Large intestine (tissue), 3 donors: ENCODE data around the gene CHMP6. TPM values are rescaled to one million over a fixed set of nuclear protein-coding genes. Genes with fewer than 3 reads are reported as not detected.

Source experiments
- DNase-seq, 2 donors: peaks; one replicate each; pipeline versions ENCODE4 v3.0.0 to v3.0.0-alpha.2; 2013
- H3K27ac ChIP-seq: one replicate; pipeline ENCODE4 v1.5.1; 2013; ENCODE audit warnings: low read length
- H3K27me3 ChIP-seq: 2 replicates; pipeline ENCODE4 v1.6.1; 2013; ENCODE audit warnings: low read length; ENCODE audit not compliant: control insufficient read depth, insufficient read depth
- H3K36me3 ChIP-seq: 2 replicates; pipeline ENCODE4 v1.6.1; 2013; ENCODE audit warnings: low read length; ENCODE audit not compliant: control insufficient read depth, insufficient read depth
- H3K4me1 ChIP-seq: one replicate; pipeline ENCODE4 v1.6.1; 2013; ENCODE audit warnings: low read length; ENCODE audit not compliant: control insufficient read depth, insufficient read depth
- H3K4me3 ChIP-seq: one replicate; pipeline ENCODE4 v1.5.1; 2013; ENCODE audit warnings: low read length
- H3K9me3 ChIP-seq: one replicate; pipeline ENCODE4 v1.6.1; 2013; ENCODE audit warnings: mild to moderate bottlenecking, low read depth, low read length, moderate library complexity; ENCODE audit not compliant: control insufficient read depth
- WGBS: methylation state at CpG from one replicate; pipeline ENCODE4 v1.1.5; 2013; ENCODE audit warnings: low lambda C conversion rate; ENCODE audit not compliant: insufficient coverage; 5-methylcytosine and 5-hydroxymethylcytosine counted together
- polyA plus RNA-seq: library from polyadenylated mRNA; unstranded; fragments of 120-200 nt; gene quantifications from one replicate; pipeline ENCODE4 v1.2.1, GENCODE V29; 2013

The CHMP6 gene
- polyA plus RNA-seq, 1 donor, result 20.4 TPM

DNA sequence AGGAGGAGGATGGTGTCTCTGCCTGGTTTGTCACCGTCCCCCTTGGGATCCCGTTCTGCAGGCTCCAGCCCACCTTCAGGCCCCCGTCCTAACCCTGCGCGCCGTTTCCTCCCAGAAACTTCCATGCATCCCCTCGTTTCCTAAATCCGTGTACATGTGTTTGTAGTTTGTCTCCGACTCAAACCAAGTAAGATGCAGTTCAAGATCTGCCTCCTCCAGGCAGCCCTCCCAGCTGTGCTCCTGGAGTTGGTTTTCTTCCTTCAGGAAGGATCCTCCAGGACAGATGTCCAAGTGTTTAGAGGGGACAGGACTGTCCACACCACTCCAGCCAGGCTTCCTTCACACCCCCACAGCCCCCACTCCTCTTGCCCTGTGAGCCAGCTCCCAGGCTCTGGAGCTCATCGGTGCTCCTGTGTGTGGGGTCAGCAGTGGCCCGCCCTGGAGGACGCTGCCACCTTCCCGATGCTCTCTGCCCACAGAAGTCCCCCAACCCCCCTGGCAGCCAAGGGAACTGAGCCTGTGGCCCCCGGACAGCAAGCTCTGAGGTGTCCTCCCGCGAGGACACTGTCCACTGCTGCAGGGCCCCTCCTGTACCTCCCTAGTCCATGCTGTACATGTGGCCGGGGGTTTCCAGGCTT lies 54.6 kb downstream of the CHMP6 start:
- H3K4me1 ChIP-seq, result peaks cover 30% of the 10 kb centered on the region
- no peak for DNase-seq
- WGBS, result no CpG with 5 or more reads among the region's 17 CpGs
- no peaks in the 10 kb centered on the region for H3K9me3 ChIP-seq
- no peak overlapping the region for H3K4me3 ChIP-seq
- no peak overlapping the region for H3K27ac ChIP-seq
- H3K27me3 ChIP-seq, result no peaks in the 10 kb centered on the region
- no peaks in the 10 kb centered on the region for H3K36me3 ChIP-seq

DNA sequence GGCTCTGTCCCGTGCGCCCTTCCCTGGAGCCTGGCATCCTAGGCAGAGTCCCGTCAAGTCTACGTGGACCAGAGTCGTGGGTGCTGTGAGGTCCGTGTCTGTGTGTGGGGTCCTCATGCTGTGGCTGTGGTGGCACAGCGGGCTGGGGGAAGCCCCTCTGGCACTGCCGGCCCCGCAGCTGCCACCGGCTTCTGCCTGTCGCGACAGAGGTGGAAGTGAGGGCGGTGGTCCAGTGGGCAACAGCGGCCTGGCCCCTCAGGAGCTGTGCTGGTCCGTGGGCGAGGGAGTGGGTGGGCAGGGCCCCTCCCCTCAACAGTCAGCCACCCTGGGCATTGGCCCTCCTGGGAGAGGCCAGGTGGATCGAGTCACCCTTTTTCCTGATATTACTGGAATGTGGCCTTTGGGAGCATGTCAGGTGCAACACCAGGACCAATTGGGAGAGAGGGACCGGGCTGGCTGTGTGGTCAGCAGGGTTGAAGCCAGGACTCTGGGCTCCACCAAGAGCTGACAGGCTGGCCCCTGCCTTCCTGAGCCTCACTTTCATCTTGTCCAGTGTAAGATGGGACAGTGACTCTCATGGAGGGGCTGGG lies 55.2 kb downstream of the CHMP6 start:
- no peaks in the 10 kb centered on the region for H3K27me3 ChIP-seq
- H3K27ac ChIP-seq, result no peak overlapping the region
- no peak overlapping the region for H3K4me3 ChIP-seq
- H3K36me3 ChIP-seq, result no peaks in the 10 kb centered on the region
- H3K4me1 ChIP-seq, result peaks cover 30% of the 10 kb centered on the region
- no peaks in the 10 kb centered on the region for H3K9me3 ChIP-seq
- WGBS, result no CpG with 5 or more reads among the region's 18 CpGs
- DNase-seq, result no peak

DNA sequence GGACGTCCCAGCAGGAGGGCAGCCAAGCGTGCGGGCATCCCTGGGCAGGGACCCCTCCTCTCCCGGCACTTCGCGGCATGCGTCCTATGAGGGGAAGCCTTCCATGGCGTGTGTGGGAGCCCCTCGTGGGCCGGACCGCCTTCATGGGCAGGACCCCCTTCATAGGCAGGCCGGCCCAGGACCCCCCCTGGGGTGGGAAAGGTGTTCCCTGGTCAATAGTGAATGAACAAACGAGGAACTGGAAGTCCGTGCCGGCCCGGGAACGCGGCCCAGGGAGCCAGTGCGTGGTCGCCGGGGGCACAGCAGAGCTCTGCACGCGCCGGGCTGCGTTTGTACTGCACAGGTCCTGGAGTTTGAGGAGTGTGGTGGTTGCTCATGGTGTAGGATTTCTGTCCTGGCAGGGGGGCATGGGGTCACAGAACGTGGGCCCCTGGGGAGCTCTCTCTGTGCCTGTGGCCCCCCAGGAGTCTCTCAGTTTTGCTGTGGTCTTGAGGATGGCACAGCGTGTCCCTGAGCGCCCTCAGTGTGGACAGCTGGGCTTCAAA lies 57.3 kb downstream of the CHMP6 start:
- Histone ChIP-seq H3K4me3 (no peak overlapping the region), H3K27ac (no peak overlapping the region), H3K4me1 (peaks cover 23% of the 10 kb centered on the region), H3K36me3 (no peaks in the 10 kb centered on the region), H3K9me3 (no peaks in the 10 kb centered on the region), H3K27me3 (no peaks in the 10 kb centered on the region)
- WGBS, result no CpG with 5 or more reads among the region's 28 CpGs
- DNase-seq, result no peak

DNA sequence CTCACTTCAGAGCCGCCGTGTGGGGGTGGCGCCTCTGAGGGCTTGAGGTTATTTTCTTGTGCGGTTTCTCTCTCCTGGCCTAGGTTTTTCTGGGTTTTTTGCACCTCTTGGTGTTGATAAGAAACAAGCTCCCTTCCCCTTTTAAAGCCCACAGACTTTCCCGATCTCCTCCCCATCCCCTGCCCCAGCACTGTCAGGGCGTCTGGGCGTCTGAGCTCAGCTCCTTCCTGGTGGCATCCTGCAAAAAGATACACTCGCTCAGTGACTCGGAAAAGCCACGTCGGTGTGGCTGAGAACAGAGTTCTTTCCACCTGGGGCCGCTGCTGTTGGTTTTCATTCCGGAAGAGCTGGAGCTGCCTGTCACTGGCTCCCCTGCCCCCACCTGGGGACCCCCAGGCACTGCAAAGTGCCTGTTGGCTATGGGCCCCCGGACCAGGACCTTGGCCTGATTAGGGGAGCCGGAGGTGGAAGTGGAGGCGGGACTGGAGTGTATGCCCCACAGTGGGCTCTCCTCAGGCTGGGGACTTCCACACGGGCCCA lies 57.8 kb downstream of the CHMP6 start:
- no CpG with 5 or more reads among the region's 17 CpGs for WGBS
- DNase-seq, result no peak
- Histone ChIP-seq H3K27me3 (no peaks in the 10 kb centered on the region), H3K4me3 (no peak overlapping the region), H3K27ac (no peak overlapping the region), H3K36me3 (no peaks in the 10 kb centered on the region), H3K9me3 (no peaks in the 10 kb centered on the region), H3K4me1 (peaks cover 17% of the 10 kb centered on the region)

Other genes with a start within 250 kb of the CHMP6 start
- gene BAIAP2, start 43.3 kb downstream of the CHMP6 start, polyA plus RNA-seq, result 13.6 TPM
- 0.34 TPM for gene PVALEF, start 173.7 kb downstream of the CHMP6 start, polyA plus RNA-seq
- 81.2 TPM for gene AATK, start 174.4 kb downstream of the CHMP6 start, polyA plus RNA-seq
- 9.0 TPM for gene CEP131, start 231.1 kb downstream of the CHMP6 start, polyA plus RNA-seq
- gene TEPSIN, start 247.2 kb downstream of the CHMP6 start, polyA plus RNA-seq, result 32.1 TPM
- gene NDUFAF8, start 247.5 kb downstream of the CHMP6 start, polyA plus RNA-seq, result 42.6 TPM